H9 (cell line): ENCODE results near the gene NCKAP5. TPM values are rescaled to one million over a fixed set of nuclear protein-coding genes. Genes with fewer than 3 reads are reported as not detected.

Experiments used
- DNase-seq: peaks from one replicate; pipeline ENCODE4 v3.0.0-alpha.2; 2017
- H2AFZ ChIP-seq: one replicate; pipeline ENCODE4 v1.6.1; 2013; ENCODE audit warnings: mild to moderate bottlenecking, low read length, control low read depth, moderate library complexity
- H2AK5ac ChIP-seq: 2 replicates; pipeline ENCODE4 v1.6.1; 2013; ENCODE audit warnings: low read length, control low read depth, mixed read lengths; ENCODE audit not compliant: insufficient read length
- H2BK120ac ChIP-seq: one replicate; pipeline ENCODE4 v1.6.1; 2013; ENCODE audit warnings: low read depth, mild to moderate bottlenecking, low read length, control low read depth, inconsistent platforms; ENCODE audit not compliant: poor library complexity, severe bottlenecking
- H2BK12ac ChIP-seq: 2 replicates; pipeline ENCODE4 v1.6.1; 2013; ENCODE audit warnings: low read length, control low read depth, mixed read lengths, low read depth; ENCODE audit not compliant: insufficient read length
- H2BK15ac ChIP-seq: 2 replicates; pipeline ENCODE4 v1.6.1; 2013; ENCODE audit warnings: low read depth, low read length, control low read depth
- H2BK20ac ChIP-seq: one replicate; pipeline ENCODE4 v1.6.1; 2013; ENCODE audit warnings: low read depth, mild to moderate bottlenecking, low read length, control low read depth, inconsistent platforms; ENCODE audit not compliant: poor library complexity, severe bottlenecking
- H2BK5ac ChIP-seq: 2 replicates; pipeline ENCODE4 v1.6.1; 2013; ENCODE audit warnings: low read length, control low read depth, mixed read lengths; ENCODE audit not compliant: insufficient read length
- H3K14ac ChIP-seq: 2 replicates; pipeline ENCODE4 v1.6.1; 2013; ENCODE audit warnings: low read length, control low read depth; ENCODE audit not compliant: insufficient read depth
- H3K18ac ChIP-seq: 2 replicates; pipeline ENCODE4 v1.6.1; 2013; ENCODE audit warnings: low read depth, mild to moderate bottlenecking, mixed read lengths, low read length, control low read depth; ENCODE audit not compliant: insufficient read length
- H3K23ac ChIP-seq: 2 replicates; pipeline ENCODE4 v1.6.1; 2013; ENCODE audit warnings: low read length, control low read depth, mixed read lengths, low read depth; ENCODE audit not compliant: insufficient read length
- H3K23me2 ChIP-seq: 2 replicates; pipeline ENCODE4 v1.6.1; 2013; ENCODE audit warnings: low read depth, mild to moderate bottlenecking, mixed read lengths, low read length, control low read depth; ENCODE audit not compliant: insufficient read length, poor library complexity, severe bottlenecking
- H3K27ac ChIP-seq: 2 replicates; pipeline ENCODE4 v1.5.1; 2013; ENCODE audit warnings: low read length, control low read depth, mixed read lengths, low read depth; ENCODE audit not compliant: insufficient read length
- H3K27me3 ChIP-seq: 2 replicates; pipeline ENCODE4 v1.6.1; 2013; ENCODE audit warnings: low read length, control low read depth, inconsistent platforms; ENCODE audit not compliant: insufficient read depth
- H3K4ac ChIP-seq: 2 replicates; pipeline ENCODE4 v1.6.1; 2013; ENCODE audit warnings: low read depth, mild to moderate bottlenecking, control low read depth, inconsistent platforms, low read length, moderate library complexity
- H3K4me1 ChIP-seq: 2 replicates; pipeline ENCODE4 v1.6.1; 2013; ENCODE audit warnings: low read length, control low read depth, inconsistent platforms; ENCODE audit not compliant: insufficient read depth
- H3K4me2 ChIP-seq: 2 replicates; pipeline ENCODE4 v1.6.1; 2013; ENCODE audit warnings: low read length, control low read depth, mixed read lengths; ENCODE audit not compliant: insufficient read length, insufficient read depth
- H3K56ac ChIP-seq: 2 replicates; pipeline ENCODE4 v1.6.1; 2013; ENCODE audit warnings: low read depth, mild to moderate bottlenecking, mixed read lengths, low read length, control low read depth; ENCODE audit not compliant: insufficient read length
- H3K79me1 ChIP-seq: 2 replicates; pipeline ENCODE4 v1.6.1; 2013; ENCODE audit warnings: low read depth, mild to moderate bottlenecking, moderate library complexity, low read length, control low read depth, inconsistent platforms; ENCODE audit not compliant: insufficient read depth, poor library complexity, severe bottlenecking
- H3K79me2 ChIP-seq: 2 replicates; pipeline ENCODE4 v1.6.1; 2013; ENCODE audit warnings: low read length, control low read depth, inconsistent platforms; ENCODE audit not compliant: insufficient read depth
- H3K9ac ChIP-seq: 2 replicates; pipeline ENCODE4 v1.6.1; 2013; ENCODE audit warnings: low read length, control low read depth, mixed read lengths; ENCODE audit not compliant: insufficient read length; ENCODE audit errors: extremely low read depth
- H3K9me3 ChIP-seq: one replicate; pipeline ENCODE4 v1.6.1; 2013; ENCODE audit warnings: low read depth, low read length, inconsistent platforms; ENCODE audit not compliant: control insufficient read depth
- H3T11ph ChIP-seq: one replicate; pipeline ENCODE4 v1.6.1; 2013; ENCODE audit warnings: mild to moderate bottlenecking, low read length, control low read depth, inconsistent platforms
- H4K20me1 ChIP-seq: one replicate; pipeline ENCODE4 v1.6.1; 2013; ENCODE audit not compliant: control insufficient read depth, insufficient read length, insufficient read depth
- H4K5ac ChIP-seq: 2 replicates; pipeline ENCODE4 v1.6.1; 2013; ENCODE audit warnings: low read depth, mild to moderate bottlenecking, mixed read lengths, low read length, control low read depth; ENCODE audit not compliant: insufficient read length
- H4K8ac ChIP-seq: replicated peaks from 2 replicates; pipeline ENCODE4 v1.6.1; 2013; ENCODE audit warnings: low read length, control low read depth, mixed read lengths, low read depth; ENCODE audit not compliant: insufficient read length
- H4K91ac ChIP-seq: 2 replicates; pipeline ENCODE4 v1.6.1; 2013; ENCODE audit warnings: low read depth, mild to moderate bottlenecking, moderate library complexity, mixed read lengths, low read length, control low read depth; ENCODE audit not compliant: insufficient read length
- H3K27ac Mint-ChIP-seq, 3 experiments: 2 replicates in 2 of 3; 3 replicates in 1 of 3; pipeline ENCODE4 v1.8.0; 2020 to 2021; ENCODE audit warnings: mixed read lengths in 3 of 3, mild to moderate bottlenecking in 1 of 3, moderate library complexity in 1 of 3
- H3K27me3 Mint-ChIP-seq: 2 replicates; pipeline ENCODE4 v1.8.0; 2021; ENCODE audit warnings: low read depth, mild to moderate bottlenecking, moderate library complexity, mixed read lengths
- H3K36me3 Mint-ChIP-seq, 3 experiments: 2 replicates in 2 of 3; 3 replicates in 1 of 3; pipeline ENCODE4 v1.8.0; 2020 to 2021; ENCODE audit warnings: low read depth in 3 of 3, mixed read lengths in 3 of 3; ENCODE audit not compliant: insufficient read depth in 1 of 3
- H3K4me1 Mint-ChIP-seq, 2 experiments: 2 replicates each; pipeline ENCODE4 v1.8.0; 2020; ENCODE audit warnings: mixed read lengths in 2 of 2
- H3K4me3 Mint-ChIP-seq, 2 experiments: 2 replicates in 1 of 2; 3 replicates in 1 of 2; pipeline ENCODE4 v1.8.0; 2020 to 2021; ENCODE audit warnings: mild to moderate bottlenecking in 2 of 2, mixed read lengths in 2 of 2, moderate library complexity in 1 of 2
- H3K9me3 Mint-ChIP-seq, 2 experiments: 2 replicates in 1 of 2; 3 replicates in 1 of 2; pipeline ENCODE4 v1.8.0; 2020; ENCODE audit warnings: mild to moderate bottlenecking in 2 of 2, mixed read lengths in 2 of 2, moderate library complexity in 1 of 2
- CTCF ChIP-seq: fragments of 200-600 bp; sonication (generic); conservative IDR thresholded peaks from 3 replicates; pipeline ENCODE4 v1.8.0; 2021; ENCODE audit warnings: antibody characterized with exemption, mild to moderate bottlenecking
- WGBS: extraction: QIAGEN DNeasy Blood & Tissue Kit; methylation state at CpG from one replicate; pipeline ENCODE4 v1.1.7; 2013; ENCODE audit warnings: missing lambda C conversion rate, low lambda C conversion rate, mixed read lengths; ENCODE audit not compliant: insufficient read length; ENCODE audit errors: extremely low coverage; 5-methylcytosine and 5-hydroxymethylcytosine counted together
- total RNA-seq: library from RNA; stranded (reverse); gene quantifications from 2 replicates; pipeline ENCODE4 v1.2.1, GENCODE V29; 2021

The NCKAP5 gene
- total RNA-seq, 1 experiment from 2014 or later: 0.26 TPM

- H3K27ac ChIP-seq: no peak overlapping the region
- no peak overlapping the region for H2BK12ac ChIP-seq
- no peak overlapping the region for H2AK5ac ChIP-seq
- no peak for TF ChIP-seq CTCF
- H3K14ac ChIP-seq: no peak overlapping the region
- no peak overlapping the region for H2BK120ac ChIP-seq
- Mint-ChIP-seq H3K4me3 (no peak overlapping the region), H3K9me3 (no peaks in the 10 kb centered on the region), H3K27ac (no peak overlapping the region), H3K36me3 (no peaks in the 10 kb centered on the region), H3K27me3 (no peaks in the 10 kb centered on the region), H3K4me1 (no peaks in the 10 kb centered on the region)
- H3K23ac ChIP-seq: no peak overlapping the region
- no peak overlapping the region for H3K18ac ChIP-seq
- no peak overlapping the region for H2BK20ac ChIP-seq
- H4K91ac ChIP-seq: no peak overlapping the region
- no peak overlapping the region for H3K4ac ChIP-seq
- H3K79me2 ChIP-seq: no peaks in the 10 kb centered on the region
- H3K27me3 ChIP-seq: no peaks in the 10 kb centered on the region
- H4K8ac ChIP-seq: no peak overlapping the region
- no peak overlapping the region for H3T11ph ChIP-seq
- no peak overlapping the region for H4K5ac ChIP-seq
- no peak for DNase-seq
- no peak overlapping the region for H3K56ac ChIP-seq
- no peak overlapping the region for H2AFZ ChIP-seq
- H3K4me2 ChIP-seq: no peak overlapping the region
- H2BK5ac ChIP-seq: no peak overlapping the region
- WGBS: no CpG with 5 or more reads among the region's 1 CpG
- H3K9ac ChIP-seq: no peak overlapping the region
- no peaks in the 10 kb centered on the region for H3K4me1 ChIP-seq
- H2BK15ac ChIP-seq: no peak overlapping the region
- no peaks in the 10 kb centered on the region for H3K79me1 ChIP-seq
- H3K23me2 ChIP-seq: no peaks in the 10 kb centered on the region
- no peaks in the 10 kb centered on the region for H4K20me1 ChIP-seq
- no peaks in the 10 kb centered on the region for H3K9me3 ChIP-seq
These were observed 337.0 kb downstream of the NCKAP5 start for GRCh38 chr2:133231264-133231663.
